ENCODE results near the gene PPP3CA. TPM values are rescaled to one million over a fixed set of nuclear protein-coding genes. Genes with fewer than 3 reads are reported as not detected.

PPP3CA gene
- total and polyA plus RNA-seq, 2 experiments from 2014 or later = 27.0 to 45.2 TPM

DNA sequence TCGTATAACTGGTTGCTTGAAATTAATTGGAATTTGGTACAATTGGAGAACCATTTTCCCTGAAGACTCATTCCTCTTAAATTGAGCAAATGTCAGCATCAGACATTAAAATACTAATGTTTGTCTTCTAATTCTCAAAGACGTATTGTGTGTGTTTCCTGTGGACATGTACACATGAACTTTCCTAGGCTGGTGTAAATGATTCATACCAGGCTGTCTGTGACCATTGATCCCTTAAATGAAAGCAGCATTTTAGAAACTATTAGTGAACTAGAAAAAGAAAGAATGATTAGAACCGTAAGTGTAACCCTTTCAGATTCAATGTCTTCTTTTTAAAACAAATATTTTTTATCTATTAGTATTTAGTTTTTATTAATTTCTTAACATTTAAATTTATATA lies 332.9 kb downstream of the PPP3CA start:
- no peak overlapping the region for H2AFZ ChIP-seq
- ATAC-seq = no peak
- TF ChIP-seq EZH2phosphoT487 (IDR thresholded peaks at IDR 0.05; ENCODE audit: unreplicated experiment) = no peak
- no peak for TF ChIP-seq STAT1 (IDR thresholded peaks at IDR 0.05; ENCODE audit: unreplicated experiment)
- TF ChIP-seq EZH2 (IDR thresholded peaks at IDR 0.05; ENCODE audit: low read depth, unreplicated experiment) = no peak
- TF ChIP-seq ZNF114 (CRISPR knock-in tag; IDR thresholded peaks at IDR 0.05) = no peak
- TF ChIP-seq, protein P1, sequence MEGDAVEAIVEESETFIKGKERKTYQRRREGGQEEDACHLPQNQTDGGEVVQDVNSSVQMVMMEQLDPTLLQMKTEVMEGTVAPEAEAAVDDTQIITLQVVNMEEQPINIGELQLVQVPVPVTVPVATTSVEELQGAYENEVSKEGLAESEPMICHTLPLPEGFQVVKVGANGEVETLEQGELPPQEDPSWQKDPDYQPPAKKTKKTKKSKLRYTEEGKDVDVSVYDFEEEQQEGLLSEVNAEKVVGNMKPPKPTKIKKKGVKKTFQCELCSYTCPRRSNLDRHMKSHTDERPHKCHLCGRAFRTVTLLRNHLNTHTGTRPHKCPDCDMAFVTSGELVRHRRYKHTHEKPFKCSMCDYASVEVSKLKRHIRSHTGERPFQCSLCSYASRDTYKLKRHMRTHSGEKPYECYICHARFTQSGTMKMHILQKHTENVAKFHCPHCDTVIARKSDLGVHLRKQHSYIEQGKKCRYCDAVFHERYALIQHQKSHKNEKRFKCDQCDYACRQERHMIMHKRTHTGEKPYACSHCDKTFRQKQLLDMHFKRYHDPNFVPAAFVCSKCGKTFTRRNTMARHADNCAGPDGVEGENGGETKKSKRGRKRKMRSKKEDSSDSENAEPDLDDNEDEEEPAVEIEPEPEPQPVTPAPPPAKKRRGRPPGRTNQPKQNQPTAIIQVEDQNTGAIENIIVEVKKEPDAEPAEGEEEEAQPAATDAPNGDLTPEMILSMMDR (conservative IDR thresholded peaks at IDR 0.05; ENCODE audit: low read depth in 2 of 2) = no peak
- no peaks in the 10 kb centered on the region for H3K9me2 ChIP-seq (ENCODE audit: insufficient read depth)
- Mint-ChIP-seq H3K36me3 (ENCODE audit: low read depth) (peaks cover 3% of the 10 kb centered on the region; the same call in 1 of the 3 replicates), H3K4me1 (peaks cover 5% of the 10 kb centered on the region; the same call in 2 of the 3 replicates), H3K27me3 (ENCODE audit: insufficient read depth, low read depth, poor library complexity) (peaks cover 2% of the 10 kb centered on the region), H3K27ac (no peak overlapping the region), H3K9me3 (peaks cover 3% of the 10 kb centered on the region), H3K4me3 (no peak overlapping the region)
- H3K4me1 ChIP-seq (ENCODE audit: insufficient read depth) = peaks cover under 1% of the 10 kb centered on the region; the same call in 1 of the 2 replicates
- H3K4me2 ChIP-seq = no peak overlapping the region
- no peak overlapping the region for H3K27ac ChIP-seq (ENCODE audit: low read depth)
- H3K27me3 ChIP-seq (ENCODE audit: insufficient read depth) = no peaks in the 10 kb centered on the region
- no peaks in the 10 kb centered on the region for H3K36me3 ChIP-seq (ENCODE audit: insufficient read depth)
- H3K79me2 ChIP-seq (replicated peaks; ENCODE audit: insufficient read depth) = no peaks in the 10 kb centered on the region
- no peaks in the 10 kb centered on the region for H4K20me1 ChIP-seq (replicated peaks; ENCODE audit: insufficient read depth)
- H3K4me3 ChIP-seq = no peak overlapping the region
- no peaks in the 10 kb centered on the region for H3F3A ChIP-seq (replicated peaks; ENCODE audit: low read depth)
- DNase-seq (ENCODE audit: low spot score) = no peak

DNA sequence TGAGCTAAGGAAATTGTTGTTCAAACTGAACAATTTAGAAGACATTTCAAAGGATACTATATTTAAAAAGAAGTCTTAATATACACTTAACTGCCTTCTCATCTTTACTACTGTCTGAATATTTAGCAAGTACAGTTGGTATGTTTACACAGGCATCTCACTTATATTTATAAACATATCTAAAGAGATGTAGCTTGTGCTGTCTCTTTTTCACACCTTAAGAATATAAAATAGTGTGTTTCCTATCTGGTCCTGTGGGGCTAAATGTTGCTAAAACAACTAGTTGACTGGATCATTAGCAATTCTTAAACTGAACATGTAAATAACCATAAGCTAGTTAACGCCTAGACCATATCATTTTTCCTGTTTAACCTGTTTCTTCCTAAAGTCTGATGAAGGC lies 336.3 kb downstream of the PPP3CA start:
- Histone ChIP-seq H2AFZ (no peak overlapping the region), H3K9me2 (ENCODE audit: insufficient read depth) (no peaks in the 10 kb centered on the region), H3K4me1 (ENCODE audit: insufficient read depth) (no peaks in the 10 kb centered on the region), H3F3A (replicated peaks; ENCODE audit: low read depth) (no peaks in the 10 kb centered on the region), H3K4me3 (no peak overlapping the region), H3K27me3 (ENCODE audit: insufficient read depth) (no peaks in the 10 kb centered on the region), H3K27ac (ENCODE audit: low read depth) (no peak overlapping the region), H3K4me2 (no peak overlapping the region), H3K36me3 (ENCODE audit: insufficient read depth) (no peaks in the 10 kb centered on the region), H4K20me1 (replicated peaks; ENCODE audit: insufficient read depth) (no peaks in the 10 kb centered on the region), H3K79me2 (replicated peaks; ENCODE audit: insufficient read depth) (no peaks in the 10 kb centered on the region)
- no peak overlapping the region for H3K4me3 Mint-ChIP-seq
- H3K27me3 Mint-ChIP-seq (ENCODE audit: insufficient read depth, low read depth, poor library complexity) = peaks cover 2% of the 10 kb centered on the region
- DNase-seq (ENCODE audit: low spot score) = no peak
- H3K36me3 Mint-ChIP-seq (ENCODE audit: low read depth) = no peaks in the 10 kb centered on the region; the same call in 2 of the 3 replicates
- H3K4me1 Mint-ChIP-seq = peaks cover 2% of the 10 kb centered on the region; the same call in 1 of the 3 replicates
- ATAC-seq = no peak
- H3K27ac Mint-ChIP-seq = no peak overlapping the region
- no peaks in the 10 kb centered on the region; the same call in 2 of the 3 replicates for H3K9me3 Mint-ChIP-seq
- TF ChIP-seq, protein P2, sequence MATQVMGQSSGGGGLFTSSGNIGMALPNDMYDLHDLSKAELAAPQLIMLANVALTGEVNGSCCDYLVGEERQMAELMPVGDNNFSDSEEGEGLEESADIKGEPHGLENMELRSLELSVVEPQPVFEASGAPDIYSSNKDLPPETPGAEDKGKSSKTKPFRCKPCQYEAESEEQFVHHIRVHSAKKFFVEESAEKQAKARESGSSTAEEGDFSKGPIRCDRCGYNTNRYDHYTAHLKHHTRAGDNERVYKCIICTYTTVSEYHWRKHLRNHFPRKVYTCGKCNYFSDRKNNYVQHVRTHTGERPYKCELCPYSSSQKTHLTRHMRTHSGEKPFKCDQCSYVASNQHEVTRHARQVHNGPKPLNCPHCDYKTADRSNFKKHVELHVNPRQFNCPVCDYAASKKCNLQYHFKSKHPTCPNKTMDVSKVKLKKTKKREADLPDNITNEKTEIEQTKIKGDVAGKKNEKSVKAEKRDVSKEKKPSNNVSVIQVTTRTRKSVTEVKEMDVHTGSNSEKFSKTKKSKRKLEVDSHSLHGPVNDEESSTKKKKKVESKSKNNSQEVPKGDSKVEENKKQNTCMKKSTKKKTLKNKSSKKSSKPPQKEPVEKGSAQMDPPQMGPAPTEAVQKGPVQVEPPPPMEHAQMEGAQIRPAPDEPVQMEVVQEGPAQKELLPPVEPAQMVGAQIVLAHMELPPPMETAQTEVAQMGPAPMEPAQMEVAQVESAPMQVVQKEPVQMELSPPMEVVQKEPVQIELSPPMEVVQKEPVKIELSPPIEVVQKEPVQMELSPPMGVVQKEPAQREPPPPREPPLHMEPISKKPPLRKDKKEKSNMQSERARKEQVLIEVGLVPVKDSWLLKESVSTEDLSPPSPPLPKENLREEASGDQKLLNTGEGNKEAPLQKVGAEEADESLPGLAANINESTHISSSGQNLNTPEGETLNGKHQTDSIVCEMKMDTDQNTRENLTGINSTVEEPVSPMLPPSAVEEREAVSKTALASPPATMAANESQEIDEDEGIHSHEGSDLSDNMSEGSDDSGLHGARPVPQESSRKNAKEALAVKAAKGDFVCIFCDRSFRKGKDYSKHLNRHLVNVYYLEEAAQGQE (IDR thresholded peaks at IDR 0.05; ENCODE audit: unreplicated experiment) = no peak
- TF ChIP-seq ZNF331 (CRISPR knock-in tag; IDR thresholded peaks at IDR 0.05; ENCODE audit: low read depth) (no peak), CREB1 (CRISPR knock-in tag; IDR thresholded peaks at IDR 0.05; ENCODE audit: low read depth) (no peak), POLR2AphosphoS5 (IDR thresholded peaks at IDR 0.05; ENCODE audit: low read depth) (no peak), JUNB (IDR thresholded peaks at IDR 0.05; ENCODE audit: unreplicated experiment) (no peak), EZH2phosphoT487 (IDR thresholded peaks at IDR 0.05; ENCODE audit: unreplicated experiment) (no peak), ZNF114 (CRISPR knock-in tag; IDR thresholded peaks at IDR 0.05) (no peak), NANOG (IDR thresholded peaks at IDR 0.05; ENCODE audit: borderline replicate concordance) (no peak), EZH2 (IDR thresholded peaks at IDR 0.05; ENCODE audit: low read depth, unreplicated experiment) (no peak)
- TF ChIP-seq, protein P3, sequence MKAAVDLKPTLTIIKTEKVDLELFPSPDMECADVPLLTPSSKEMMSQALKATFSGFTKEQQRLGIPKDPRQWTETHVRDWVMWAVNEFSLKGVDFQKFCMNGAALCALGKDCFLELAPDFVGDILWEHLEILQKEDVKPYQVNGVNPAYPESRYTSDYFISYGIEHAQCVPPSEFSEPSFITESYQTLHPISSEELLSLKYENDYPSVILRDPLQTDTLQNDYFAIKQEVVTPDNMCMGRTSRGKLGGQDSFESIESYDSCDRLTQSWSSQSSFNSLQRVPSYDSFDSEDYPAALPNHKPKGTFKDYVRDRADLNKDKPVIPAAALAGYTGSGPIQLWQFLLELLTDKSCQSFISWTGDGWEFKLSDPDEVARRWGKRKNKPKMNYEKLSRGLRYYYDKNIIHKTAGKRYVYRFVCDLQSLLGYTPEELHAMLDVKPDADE (IDR thresholded peaks at IDR 0.05) = no peak
- TF ChIP-seq, protein P1 (conservative IDR thresholded peaks at IDR 0.05; ENCODE audit: low read depth in 2 of 2) = no peak
